ENCODE data around the gene ATG7.

The ATG7 gene

DNA sequence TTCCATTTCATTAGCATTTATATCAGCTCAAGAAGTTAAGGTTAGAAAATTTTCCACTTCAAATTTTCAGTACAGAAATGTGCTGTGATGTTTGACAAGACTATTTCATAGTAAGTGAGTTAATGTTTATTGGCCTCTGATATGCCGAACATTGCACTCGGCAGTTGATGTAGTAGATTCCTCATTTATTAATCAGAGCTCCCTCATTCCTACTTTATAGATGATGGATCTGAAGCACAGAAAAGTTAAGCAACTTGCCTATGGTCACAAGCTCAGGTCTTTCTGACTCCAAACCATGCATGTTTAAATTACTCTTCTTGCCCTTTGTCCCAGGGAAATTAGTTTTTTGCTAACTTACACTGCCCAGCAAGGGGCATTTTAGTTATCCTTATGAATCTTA lies 92.0 kb downstream of the ATG7 start:
- no peak for DNase-seq

DNA sequence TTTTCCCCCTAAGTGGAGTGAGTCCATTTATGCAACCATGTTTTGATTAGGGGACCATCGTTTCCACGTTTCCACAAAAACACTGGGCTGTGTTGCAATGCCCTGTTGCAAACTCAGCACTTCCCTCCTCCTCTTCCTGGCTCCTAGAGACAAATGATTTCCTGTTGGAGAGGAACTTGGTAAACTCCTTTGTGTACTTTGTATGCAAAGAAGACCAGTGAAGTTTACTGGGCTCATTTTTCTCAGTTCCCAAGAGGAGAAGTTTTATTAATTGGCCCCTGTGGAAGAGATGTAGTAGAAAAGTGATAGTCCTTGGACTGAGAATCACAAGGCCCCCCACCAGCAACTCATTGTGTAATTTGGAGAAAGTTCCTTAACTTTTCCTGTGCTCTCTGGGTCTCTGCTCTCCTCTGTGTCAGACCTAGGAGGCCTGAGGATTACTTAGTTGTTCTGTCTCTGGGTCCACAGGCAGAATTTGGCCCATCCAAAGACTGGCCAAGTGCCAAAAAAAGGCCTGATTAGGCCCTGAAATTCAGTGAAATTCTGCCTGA lies 95.0 kb downstream of the ATG7 start:
- DNase-seq: no peak

DNA sequence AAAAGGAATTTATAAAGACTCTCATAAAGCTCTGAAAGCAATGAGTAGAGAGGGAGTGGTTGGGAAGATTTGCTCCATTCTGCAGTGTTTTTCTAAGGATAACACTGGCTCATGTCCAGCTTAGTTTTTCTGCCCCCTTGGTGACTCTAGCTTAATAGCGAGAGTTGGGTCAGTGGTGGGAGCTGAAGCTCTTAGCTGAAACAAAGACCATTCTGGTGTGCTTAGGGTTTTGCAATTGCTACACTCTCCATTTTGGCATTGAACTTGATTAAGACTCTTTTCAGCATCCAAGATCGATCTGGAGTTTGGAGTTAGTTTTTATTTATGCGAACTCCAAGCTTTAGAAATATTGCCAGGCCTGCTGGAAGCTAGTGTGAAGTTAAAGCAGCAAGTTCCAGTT lies 98.0 kb downstream of the ATG7 start:
- no peak for DNase-seq

DNA sequence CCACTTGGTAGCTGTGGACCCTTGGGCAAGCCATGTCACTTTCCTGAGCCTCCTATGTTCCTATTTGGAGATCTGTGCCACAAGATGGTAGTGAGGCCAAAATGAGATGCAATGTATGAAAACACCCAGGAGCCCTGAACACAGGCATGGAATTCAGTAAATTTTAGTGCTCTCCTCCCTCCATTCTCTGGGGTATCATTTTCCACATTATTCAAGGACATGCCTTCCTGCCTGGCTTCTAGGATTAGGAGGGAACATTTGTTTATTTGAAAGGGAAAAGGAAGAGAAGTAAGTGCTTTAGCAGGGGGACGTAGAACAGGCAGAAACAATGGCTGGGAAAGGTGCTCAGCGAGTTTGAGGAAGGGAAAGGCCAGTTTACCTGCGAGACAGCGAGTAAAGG lies 98.8 kb downstream of the ATG7 start:
- no peak for DNase-seq

GRCh38 chr3:11371747-11372146 lies 99.5 kb downstream of the ATG7 start:
- DNase-seq: no peak

DNA sequence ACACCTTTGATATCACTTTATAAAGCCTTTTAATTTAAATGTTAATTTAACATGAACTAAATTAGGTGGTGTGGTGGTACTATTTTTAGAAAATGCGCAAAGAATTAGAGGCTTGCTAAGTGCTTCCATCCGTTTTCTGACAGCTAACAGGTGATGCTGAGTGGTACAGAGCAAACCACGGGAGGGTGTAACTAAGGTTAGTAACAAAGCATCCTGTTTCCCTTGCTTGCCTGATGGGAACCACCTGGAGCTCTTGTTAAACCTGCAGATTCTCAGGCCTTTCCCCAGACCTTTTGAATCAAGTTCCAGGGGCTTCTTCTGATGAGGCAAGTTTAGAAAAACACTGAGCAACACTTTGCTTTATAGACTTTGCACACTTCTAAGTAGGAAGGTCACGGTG lies 101.0 kb downstream of the ATG7 start:
- DNase-seq: no peak

DNA sequence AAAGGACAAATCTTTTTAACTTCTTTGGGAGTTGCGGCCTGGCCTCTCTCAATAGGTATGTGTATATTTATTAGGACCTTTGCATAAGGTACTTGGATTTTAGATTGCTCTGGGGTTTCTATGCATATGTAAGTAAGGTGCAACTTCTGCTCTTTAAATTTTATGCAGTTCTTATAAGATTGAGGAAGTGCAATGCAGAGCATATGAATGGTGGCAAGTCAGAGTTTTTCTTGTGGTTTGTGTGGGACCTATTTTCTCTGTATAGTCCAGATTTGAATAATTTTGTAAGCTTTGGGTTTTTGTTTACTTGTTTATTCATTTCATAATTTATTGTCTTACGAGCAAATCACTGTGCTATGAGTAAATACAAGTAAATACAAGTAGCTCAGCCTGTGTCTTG lies 101.5 kb downstream of the ATG7 start:
- DNase-seq: no peak

DNA sequence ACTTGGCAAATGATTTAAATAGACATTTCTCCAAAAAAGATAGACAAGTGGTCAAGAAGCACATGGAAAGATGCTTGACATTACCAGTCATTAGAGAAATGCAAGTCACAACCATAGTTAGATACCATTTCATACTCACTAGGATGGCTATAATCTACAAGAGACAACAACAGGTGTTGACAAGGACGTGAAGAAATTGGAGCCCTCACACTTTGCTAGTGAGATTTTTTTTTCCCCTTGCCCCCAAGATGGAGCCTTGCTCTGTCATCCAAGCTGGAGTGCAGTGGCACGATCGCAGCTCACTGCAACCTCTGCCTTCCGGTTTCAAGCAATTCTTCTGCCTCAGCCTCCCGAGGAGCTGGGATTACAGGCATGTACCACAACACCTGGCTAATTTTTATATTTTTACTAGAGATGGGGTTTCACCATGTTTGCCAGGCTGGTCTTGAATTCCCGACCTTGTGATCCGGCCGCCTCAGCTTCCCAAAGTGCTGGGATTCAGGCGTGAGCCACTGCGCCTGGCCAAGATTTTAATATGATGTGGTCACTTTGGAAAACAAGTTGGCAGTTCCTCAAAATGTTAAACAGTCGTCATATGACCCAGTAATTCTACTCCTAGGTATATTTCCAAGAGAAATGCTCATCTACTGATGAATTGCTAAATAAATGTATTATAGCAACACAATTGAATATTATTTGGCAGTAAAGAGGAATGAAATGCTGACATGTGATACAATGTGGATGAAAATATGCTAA lies 103.3 kb downstream of the ATG7 start:
- DNase-seq: no peak

GRCh38 chr3:11377719-11378118 lies 105.5 kb downstream of the ATG7 start:
- no peak for DNase-seq

- no peak for DNase-seq
Measured at GRCh38 chr3:11379238-11379823, 107.1 kb downstream of the ATG7 start.

DNA sequence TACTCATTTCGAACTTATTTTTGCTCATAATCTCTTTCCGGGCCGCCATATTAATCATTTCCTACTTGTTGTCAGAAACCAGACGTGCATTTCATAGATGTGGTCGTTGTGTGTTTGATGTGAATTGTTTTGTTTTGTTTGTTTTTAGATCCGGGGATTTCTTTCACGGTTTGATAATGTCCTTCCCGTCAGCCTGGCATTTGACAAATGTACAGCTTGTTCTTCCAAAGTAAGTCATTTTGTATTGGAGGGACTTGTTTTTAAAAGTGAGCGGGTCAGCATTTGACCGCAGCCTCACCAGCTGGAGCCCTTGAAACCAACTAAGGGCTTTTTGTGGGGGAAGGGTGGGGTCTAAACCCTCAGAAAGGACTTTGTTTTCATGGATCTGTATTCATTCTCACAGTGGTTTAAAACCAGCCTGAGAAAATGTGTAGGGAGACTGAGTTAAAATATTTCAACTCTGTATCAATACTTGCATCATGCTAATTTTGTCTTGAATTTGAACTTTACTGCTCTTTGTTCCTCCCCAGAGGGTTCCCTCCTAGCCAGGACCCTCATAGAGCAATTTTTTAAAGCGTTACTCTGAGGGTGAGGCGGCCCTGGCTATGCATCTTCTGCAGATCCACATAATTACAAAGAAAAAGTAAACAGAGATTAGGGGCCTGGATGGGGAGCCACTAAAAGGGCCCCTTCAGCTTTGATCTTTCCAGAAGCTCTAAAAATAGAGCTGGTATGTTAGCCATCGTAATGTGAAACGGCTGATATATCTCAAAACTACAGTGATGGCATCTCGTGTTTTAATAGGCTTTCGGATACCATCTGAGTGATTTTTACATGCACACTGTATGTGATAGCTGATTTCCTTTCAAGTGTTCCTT lies 107.9 kb downstream of the ATG7 start:
- no peak for DNase-seq

GRCh38 chr3:11381141-11381540 lies 108.9 kb downstream of the ATG7 start:
- no peak for DNase-seq

GRCh38 chr3:11381563-11381962 lies 109.4 kb downstream of the ATG7 start:
- no peak for DNase-seq

DNA sequence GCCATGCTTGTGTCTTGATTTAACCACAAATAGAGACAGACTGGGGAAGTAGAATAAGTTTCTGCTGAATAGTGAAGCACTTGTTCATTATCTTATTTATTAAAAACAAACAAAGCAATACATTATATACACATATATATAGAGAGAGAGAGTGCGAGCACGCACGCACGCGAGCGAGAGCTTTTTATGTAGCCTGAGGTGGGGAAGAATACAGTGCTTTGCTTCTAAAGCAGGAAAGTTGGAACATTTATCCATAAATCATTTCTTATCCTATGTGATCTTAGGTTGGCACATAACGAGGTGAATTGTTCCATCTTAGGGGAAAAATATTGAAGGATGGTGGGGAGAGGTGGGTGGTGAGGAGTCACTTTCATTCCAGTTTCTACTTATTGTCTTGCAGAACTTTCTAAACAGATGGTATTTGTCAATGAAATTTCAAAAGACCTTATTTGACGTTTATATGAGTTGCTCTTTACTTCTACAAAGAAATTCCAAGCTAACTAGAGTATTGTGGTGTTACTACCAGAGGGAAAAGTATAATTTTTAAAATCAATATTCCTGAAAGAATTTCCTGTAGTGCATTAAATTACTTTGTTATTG lies 110.0 kb downstream of the ATG7 start:
- no peak for DNase-seq

DNA sequence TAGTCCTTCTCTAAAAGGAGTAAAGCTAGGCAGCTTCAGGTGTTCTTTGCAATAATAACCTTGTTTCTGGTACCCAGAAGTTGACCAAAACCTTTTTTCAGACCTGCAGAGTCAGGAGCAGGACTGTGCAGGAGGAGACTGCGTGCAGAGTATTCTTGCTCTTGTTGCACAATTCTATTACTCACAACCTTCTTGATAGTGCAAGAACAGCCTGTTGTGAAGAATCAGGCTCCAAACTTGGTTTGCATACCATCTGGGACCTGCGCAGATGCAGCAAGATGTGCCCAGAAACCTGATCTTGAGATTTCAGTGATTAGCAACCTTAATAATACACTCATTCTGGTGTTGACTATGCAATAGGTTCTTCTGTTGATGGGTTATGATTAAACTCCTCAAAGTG lies 111.9 kb downstream of the ATG7 start:
- DNase-seq: no peak

DNA sequence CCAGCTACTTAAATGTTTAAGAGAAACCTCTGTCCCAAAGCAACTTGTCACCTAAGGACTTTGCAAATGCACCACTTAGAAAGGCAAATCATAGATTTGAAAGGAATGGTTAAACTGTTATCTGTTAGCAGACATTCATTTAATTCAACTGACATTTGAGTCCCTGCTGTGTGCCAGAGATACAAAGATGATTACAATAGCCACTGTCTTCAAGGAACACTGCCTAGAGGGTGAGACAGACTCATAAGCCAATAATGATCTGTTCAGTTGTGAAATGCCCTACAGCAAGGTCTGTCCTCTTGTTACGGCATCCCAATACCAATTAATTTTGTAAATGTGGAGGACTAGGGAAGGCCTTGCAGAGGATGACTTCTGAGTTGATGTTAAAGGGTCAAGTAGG lies 113.1 kb downstream of the ATG7 start:
- DNase-seq: no peak

GRCh38 chr3:11385891-11386290 lies 113.7 kb downstream of the ATG7 start:
- no peak for DNase-seq

GRCh38 chr3:11386465-11387113 lies 114.4 kb downstream of the ATG7 start:
- DNase-seq: no peak

DNA sequence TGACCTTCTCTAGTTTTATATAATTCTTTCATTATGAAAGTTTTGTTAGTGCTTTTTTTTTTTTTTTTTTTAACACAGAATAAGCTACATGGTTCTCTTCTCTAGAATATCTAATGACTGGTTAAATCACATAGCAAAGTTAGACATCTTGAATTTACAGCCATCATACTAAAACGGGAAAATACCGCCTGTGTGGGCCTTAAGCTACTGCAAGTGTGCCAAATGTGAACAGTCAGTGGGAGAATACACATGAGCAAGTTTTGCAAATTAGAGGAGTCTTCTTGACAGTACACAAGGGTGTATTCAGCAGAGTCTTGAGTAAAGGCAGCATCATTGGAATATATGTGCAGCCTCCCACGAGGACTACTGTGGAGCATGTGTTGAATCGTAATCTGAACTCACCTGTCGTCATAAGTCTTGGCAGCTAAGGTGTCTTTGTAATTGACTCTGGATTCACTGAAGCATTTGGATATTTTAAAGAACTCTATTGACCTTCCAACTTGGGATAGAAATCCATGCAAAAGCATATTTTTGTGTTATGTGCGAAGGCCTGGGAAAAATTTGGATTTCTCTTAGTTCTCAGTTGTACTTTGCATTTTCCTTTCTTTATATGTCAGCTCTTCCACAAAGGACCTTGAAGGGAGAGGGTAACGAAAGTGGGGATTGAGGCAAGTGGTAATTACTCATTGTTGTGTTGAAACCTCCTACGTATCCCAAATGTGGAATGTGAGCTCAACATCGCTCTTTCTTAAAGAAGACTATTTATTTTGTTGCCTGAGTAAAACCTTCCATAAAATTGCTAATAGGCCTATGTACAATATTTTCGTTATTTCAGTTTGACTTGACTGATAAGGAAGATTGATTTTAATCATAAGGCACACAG lies 117.4 kb downstream of the ATG7 start:
- no peak for DNase-seq

DNA sequence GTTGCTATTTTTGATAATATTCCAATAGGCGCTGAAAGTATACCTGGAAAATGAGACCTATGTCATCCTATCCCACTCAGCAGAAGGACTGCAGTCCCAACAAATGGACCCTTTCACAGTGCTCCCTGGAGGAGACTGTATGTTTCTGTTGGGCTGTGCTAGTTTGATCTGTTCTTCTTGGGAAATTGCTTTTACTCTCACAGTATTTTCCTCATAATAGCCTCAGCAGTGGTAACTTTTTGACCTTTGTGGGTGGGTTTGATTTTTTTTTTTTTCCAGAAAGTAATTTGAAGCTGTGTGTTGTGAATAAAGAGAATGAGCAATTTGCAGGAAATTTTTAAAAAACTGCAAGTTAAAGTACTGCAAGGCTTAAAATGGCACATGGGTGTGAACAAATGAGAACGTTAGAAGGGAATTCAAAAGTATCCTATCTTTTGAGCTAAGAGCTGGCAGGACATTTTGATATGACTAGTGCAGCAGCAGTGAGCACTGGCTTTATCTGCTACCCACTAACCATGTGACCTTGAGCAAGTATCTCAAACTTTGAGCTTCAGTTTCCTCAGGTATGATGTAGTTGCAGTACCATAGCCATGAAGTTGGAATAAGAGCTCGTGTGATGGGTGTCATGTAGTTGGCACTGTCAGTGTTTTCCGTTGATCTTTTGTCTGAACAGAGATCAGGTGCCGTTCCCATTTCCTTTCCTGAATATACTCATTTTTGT lies 118.4 kb downstream of the ATG7 start:
- DNase-seq: no peak

Data from SIG-M5 (cell line).